Hematopoietic multipotent progenitor cell (in vitro differentiated cells): ENCODE data around the gene TSPAN14. TPM values are rescaled to one million over a fixed set of nuclear protein-coding genes. Genes with fewer than 3 reads are reported as not detected.
A peak's percentile ranks its signal among the peaks of the same experiment; 100 is the strongest.
"Not testable (repeated sequence)": the region's sequence is repeated elsewhere in the genome, so short reads cannot be mapped to it uniquely, and the experiment has no call there.

Experiments
- DNase-seq, 3 donors: peaks; one replicate each; pipeline ENCODE4 v3.0.0-alpha.2; 2011 to 2015; ENCODE audit warnings: low read depth in 2 of 3, low spot score in 2 of 3
- total RNA-seq: library from RNA; depleted of rRNA; stranded (reverse); fragments of >200 nt; gene quantifications from one replicate; pipeline ENCODE4 v1.2.3, GENCODE V29; 2012

The TSPAN14 gene
- total RNA-seq, 1 donor: 29.6 TPM

GRCh38 chr10:80465839-80466590 lies 11.9 kb downstream of the TSPAN14 start:
- DNase-seq: no peak

DNA sequence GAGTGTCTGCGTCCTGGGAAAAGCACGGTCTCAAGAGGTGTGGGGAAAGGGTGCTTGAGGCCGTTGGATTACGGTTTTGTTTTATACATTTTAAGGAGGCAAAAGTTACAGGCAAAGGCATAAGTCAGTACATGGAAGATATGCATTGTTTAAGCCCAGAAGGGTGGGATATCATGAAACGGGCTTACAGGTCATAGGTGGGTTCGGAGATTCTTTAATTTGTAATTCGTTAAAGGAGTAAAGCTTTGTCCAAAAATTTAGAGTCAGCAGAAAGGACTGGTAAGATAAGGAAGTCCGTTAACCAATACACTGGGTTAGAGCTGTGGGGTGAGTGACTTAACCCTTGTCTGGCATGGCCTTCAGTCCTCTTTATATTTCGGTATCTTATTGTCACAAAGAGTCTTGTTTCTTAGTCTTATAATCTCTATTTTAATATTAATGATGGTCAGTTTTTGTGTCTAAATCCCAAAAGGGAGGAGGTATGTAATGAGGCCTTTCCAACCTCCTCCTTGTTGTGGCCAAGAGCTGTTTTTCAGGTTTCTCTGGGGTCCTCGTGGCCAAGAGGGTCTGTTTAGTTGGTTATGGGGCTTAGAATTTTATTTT lies 12.7 kb downstream of the TSPAN14 start:
- no peak for DNase-seq

DNA sequence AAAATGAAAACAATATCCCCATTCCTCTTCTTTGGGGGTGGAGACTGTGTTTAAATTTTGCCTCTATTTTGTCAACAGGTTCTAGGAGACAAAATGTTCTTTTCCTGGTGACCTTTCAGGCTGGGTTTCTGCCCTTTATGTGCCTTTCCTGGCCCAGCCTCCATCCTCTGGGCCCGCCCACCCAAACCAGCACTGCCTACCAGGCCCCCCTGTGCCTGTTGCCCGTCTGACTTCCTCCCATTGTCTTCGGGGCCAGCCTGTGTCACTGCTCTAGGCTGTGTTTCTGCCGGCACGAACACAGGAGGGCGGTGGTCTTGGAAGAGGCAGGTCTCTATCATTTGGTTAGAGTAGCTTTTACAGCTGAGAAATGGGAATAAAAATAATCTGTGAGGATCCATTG lies 13.9 kb downstream of the TSPAN14 start:
- DNase-seq: peak in 2 of 3 donors; percentile 57 to 64

DNA sequence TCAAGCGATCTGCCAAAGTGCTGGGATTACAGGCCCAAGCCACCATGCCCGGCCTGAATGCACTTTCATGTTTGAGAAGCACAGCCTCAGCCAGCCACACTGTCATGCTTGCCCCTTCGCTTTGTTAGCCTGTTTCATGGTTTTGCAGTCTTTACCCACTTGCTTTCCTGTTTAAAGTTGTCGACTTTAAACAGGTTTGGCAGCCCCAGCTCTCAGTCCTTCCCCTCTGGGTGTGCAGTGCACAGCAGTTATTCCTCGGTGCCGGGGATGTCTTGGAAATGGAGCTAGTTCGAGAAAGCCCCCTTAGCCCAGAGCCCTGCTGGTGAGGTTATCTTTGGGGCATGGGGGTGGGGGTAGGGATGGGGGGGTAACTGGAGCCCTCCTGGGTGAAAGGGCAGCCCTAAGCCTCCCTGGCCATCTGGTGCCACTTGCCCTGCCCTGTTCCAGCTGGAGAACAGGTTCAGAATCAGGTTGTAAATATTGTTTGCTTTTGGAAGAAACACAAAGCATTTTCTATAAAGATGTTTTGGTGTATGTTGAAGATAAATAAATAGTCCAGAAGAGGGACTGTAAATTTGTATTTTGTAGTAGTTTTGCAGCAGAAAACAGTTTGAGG lies 14.8 kb downstream of the TSPAN14 start:
- no peak for DNase-seq

DNA sequence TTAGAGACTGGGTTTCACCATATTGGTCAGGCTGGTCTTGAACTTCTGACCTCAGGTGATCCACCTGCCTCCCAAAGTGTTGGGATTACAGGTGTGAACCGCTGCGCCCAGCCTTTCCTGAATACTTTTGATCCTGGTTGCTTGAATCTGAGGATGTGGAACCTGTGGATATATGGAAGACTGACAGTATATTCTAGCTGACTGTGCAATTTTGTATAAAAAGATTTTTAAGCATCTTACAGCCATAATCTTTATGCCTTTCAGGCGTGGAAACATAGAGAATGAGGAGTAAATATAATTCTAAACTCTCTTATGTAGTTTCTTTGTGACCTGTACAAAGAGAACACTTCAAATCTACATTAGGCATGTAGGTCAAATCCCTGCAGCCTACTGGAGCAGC lies 16.2 kb downstream of the TSPAN14 start:
- no peak for DNase-seq

GRCh38 chr10:80471001-80471400 lies 16.9 kb downstream of the TSPAN14 start:
- no peak for DNase-seq

GRCh38 chr10:80471715-80472233 lies 17.7 kb downstream of the TSPAN14 start:
- DNase-seq: no peak

- no peak for DNase-seq
Measured at GRCh38 chr10:80472234-80473095, 18.4 kb downstream of the TSPAN14 start.

- no peak for DNase-seq
Measured at GRCh38 chr10:80473096-80473657, 19.1 kb downstream of the TSPAN14 start.

DNA sequence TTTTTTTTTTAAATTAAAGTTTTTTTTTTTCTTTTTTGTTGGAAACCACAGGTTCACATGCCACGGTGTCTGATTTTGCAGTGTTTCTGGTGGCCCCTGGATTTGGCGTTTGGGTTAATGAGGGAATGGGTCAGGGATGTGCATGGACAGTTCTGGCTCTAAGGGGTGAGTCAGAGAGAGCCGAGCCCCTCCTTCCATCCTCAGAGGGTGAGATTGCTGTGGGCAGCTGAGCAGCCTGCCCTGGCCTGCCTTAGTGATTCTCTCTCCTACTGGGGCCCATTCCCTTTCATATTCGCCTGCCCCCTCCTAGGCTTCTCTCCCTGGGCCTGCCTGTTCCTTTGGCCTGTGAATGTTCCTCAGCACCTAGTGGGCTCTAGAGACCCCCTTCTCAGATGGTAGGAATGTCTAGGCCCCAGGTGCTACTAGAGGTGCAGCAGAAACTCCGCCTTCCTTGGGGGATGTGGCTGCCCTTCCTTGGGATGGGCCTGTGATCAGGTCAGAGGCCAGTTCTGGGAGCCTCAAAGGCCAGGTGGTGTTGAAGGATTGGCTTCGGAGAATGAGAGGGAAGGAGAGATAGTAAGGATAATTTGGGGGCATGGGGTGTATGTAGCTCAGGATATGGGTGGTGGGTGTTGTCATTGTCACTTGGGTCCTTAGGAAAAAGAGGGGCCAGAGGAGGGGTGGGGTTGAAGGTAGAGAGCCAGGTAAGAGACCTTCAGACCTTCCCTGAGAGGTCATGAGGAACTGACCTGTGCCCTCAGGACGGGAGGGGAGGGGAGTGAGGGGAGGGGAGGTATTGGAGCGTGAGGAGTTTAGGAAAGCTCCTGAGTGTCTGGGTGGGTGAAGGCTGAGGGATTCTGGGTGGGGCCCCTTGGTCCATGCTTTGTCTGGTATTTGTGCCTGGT lies 19.8 kb downstream of the TSPAN14 start:
- DNase-seq: no peak

DNA sequence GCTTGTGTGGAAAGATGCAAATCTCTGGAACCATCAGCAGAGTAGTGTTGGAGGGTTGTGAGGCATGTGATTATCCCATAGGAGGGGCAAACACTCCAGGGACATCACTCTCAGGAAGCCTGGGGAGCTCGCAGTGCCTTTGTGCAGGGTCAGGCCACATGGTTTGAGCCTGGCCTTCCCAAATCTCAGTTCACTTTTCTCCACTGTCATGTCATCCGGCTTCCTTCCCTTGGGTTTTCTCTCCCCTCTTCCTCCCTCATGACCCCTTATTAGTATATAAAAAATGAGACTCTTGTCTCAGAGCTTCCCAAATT lies 20.4 kb downstream of the TSPAN14 start:
- no peak for DNase-seq

GRCh38 chr10:80474941-80475340 lies 20.8 kb downstream of the TSPAN14 start:
- no peak for DNase-seq

DNA sequence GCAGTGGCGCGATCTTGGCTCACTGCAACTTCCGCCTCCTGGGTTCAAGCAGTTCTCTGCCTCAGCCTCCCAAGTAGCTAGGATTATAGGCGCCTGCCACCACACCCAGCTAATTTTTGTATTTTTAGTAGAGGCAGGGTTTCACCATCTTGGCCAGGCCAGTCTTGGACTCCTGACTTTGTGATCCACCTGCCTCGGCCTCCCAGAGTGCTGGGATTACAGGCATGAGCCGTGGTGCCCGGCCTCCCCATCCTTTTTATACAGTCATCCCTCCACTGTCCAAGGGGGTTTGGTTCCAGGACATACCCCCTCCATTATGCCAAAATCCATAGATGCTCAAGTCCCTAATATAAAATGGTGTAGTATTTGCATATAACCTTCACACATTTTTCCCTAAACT lies 21.5 kb downstream of the TSPAN14 start:
- not testable (repeated sequence) for DNase-seq

GRCh38 chr10:80476685-80477084 lies 22.6 kb downstream of the TSPAN14 start:
- DNase-seq: no peak

GRCh38 chr10:80477813-80478212 lies 23.7 kb downstream of the TSPAN14 start:
- no peak for DNase-seq

GRCh38 chr10:80480373-80480772 lies 26.3 kb downstream of the TSPAN14 start:
- not testable (repeated sequence) for DNase-seq

DNA sequence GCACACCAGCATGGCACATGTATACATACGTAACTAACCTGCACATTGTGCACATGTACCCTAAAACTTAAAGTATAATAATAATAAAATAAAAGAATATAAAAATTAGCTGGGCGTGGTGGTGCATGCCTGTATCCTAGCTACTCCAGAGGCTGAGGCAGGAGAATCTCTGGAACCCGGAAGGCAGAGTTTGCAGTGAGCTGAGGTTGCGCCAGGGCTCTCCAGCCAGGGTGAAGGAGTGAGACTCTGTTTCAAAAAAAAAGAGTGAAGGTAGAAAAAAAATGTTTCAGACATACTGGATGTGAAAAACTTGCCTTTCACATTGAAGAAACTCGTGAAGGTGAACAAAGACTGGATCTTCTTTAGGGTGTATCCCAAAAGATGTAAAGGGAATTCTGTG lies 26.7 kb downstream of the TSPAN14 start:
- DNase-seq: no peak

DNA sequence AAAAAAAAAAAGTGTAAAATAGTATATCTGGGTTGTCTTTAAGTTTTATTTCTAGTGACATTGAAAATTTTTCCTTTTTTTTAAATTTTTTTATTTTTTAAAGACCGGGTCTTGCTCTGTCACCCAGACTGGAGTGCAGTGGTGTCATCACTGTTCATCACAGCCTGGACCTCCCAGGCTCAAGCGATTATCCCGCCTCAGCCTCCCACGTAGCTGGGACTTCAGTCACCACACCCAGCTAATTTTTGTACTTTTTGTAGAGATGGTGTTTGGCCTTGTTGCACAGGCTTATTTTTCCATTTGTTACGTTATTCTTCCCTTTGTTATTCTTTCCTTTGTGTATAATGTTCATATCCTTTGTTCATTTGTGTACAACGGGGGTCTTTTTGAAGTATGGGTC lies 30.1 kb downstream of the TSPAN14 start:
- DNase-seq: no peak

DNA sequence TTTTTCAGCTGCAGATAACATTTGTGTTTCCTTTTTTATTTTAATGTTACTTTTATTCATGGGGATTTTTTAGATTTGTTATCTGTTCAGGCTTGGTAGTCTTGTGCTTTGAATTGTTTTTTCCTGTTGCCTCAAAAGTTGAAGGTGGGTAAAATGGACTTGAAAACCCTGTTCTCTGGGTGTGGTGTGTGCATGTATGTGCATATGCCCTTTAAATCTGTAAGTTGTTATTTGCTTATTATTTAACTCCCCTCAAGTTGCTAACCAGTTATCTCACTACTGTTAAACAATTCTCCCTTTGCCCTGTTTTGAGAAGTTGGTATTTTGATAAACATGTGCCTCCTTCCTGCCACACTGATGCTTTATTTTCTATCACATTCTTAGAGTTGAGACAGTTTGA lies 30.6 kb downstream of the TSPAN14 start:
- no peak for DNase-seq
